DOHH2 (cell line): ENCODE results near the gene TYMP.

Source experiments
- CTCF ChIP-seq: fragments of 200-600 bp; sonication (generic); IDR thresholded peaks from one replicate; pipeline ENCODE4 v1.5.1; 2014; ENCODE audit warnings: antibody characterized with exemption, mild to moderate bottlenecking, low read depth, low read length; ENCODE audit not compliant: poor library complexity, severe bottlenecking
- EZH2phosphoT487 ChIP-seq: fragments of 200-600 bp; sonication (generic); IDR thresholded peaks from 2 replicates; pipeline ENCODE4 v1.6.1; 2017; ENCODE audit warnings: borderline replicate concordance, mild to moderate bottlenecking, antibody characterized with exemption, low read length, moderate library complexity, mixed read lengths

- peak; percentile 85 for TF ChIP-seq CTCF
- TF ChIP-seq EZH2phosphoT487: no peak
Observed at GRCh38 chr22:50562523-50563412, 33.0 kb upstream of the TYMP start, which contains the start of gene SYCE3.
